ENCODE data around the gene DCAKD.
A peak's percentile ranks its signal among the peaks of the same experiment; 100 is the strongest.

Gene DCAKD

GRCh38 chr17:45029758-45030423, 21.5 kb downstream of the DCAKD start:
- DNase-seq, result no peak

- no peak for DNase-seq
These were observed 22.3 kb downstream of the DCAKD start for GRCh38 chr17:45029096-45029495.

- DNase-seq, result no peak
These were observed 28.6 kb downstream of the DCAKD start for GRCh38 chr17:45022655-45023339.

DNA sequence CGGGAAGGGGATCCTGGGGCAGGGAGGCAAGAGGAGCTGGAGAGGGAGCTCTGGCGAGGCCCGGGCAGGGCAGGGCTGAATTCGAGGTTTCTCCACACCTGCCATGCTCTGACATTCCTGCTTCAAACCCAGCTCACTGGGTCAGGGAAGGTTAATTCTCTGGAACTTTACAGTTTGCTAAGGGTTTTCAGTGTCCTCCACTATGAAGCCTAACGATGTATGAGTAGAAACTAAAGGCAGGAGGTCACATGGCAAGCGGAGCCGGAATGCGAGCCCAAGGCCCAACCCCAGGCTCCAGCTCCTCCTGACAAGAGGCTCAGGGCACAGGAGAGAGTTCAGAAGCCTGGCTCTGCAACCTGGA, 29.2 kb downstream of the DCAKD start:
- no peak for DNase-seq

DNA sequence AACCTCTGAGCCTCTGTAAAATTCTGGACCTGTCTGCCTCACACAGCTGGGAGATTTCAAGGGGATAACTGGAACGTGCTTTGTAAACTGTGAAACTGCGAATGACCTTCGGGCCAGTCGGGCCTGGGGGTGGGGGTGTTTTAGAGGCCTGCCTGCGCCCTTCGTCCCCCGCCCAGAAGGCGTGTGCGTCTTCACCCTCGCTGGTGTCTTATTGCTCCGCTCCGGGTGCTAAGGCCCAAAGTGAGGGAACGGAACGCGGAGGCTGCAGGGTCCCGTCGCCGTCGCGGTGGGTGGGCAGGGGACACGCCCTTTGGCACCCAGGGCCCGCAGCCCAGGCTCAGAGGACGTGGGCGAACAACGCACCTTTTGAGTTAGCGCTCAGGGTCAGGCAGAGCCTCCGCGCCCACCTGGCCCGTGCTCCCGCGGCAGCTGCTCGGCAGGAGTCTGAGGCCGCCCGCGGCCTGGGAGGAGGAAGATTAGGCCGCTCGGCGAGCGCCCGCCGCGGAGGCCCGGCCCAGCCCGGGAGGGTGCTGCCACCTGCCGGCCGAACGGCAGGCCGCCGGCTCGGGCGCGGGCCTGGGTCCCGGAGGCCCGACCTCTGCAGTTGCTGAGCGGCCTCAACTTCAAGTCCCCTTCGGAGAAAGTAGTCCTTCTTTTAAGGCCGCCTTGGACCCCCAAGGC, 29.7 kb downstream of the DCAKD start:
- DNase-seq, result peak; percentile 67

DNA sequence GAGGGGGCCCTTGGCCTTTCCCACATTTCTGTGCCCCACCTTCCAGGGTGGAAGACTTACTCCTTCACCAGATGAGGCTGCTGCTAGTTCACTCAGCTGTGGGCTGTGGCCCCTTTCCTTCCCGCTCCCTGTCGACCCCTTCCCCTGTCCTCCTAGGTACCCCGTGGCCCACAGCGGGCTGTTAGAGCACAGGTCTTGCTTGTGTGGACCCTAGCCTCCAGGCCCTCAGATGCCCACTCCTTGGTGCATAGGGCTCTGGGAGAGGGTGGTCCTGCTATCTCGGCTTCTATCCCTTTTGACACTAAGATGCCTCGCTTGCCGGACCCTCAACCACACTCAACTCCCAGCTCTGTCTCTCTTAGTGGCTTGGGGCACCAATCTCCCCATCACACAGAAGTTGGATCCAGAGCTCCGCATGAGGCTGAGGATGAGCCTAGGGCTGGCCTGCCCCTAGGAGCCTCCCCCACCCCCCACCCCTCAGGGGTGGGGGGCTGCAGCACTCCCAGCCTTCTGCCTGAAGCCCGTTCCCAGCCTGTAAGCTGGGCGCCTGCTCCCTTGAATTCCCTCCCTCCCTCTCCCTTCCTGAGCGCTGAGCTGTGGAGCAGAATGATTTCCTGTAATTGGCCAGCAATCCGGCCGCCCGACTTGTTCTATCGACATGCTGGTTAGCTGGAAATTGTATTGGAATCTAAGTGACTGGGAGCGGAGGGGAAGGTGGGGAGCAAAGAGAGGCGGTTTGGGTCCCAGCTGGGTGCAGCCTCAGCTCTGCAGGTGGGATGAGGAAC, 30.9 kb downstream of the DCAKD start:
- DNase-seq, result no peak

- DNase-seq, result peak; percentile 41
These were observed 32.4 kb downstream of the DCAKD start for GRCh38 chr17:45018848-45019711.

DNA sequence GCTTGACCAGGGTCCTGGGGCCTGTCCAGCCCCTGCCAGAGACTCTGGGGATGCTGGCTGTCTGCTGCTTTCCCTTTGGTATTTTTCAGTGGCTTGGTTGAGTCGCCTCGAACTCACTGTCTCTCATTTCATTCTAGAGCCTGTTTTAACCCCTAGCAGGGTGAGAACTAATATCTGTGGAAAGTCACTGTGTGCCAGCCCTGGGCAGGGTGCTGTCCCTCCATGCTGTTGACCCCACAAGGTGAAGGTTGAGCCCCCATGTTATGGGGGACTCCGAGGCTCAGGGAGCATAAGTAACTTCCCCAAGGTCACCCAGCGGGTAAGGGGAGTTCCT, 33.0 kb downstream of the DCAKD start:
- DNase-seq, result no peak

DNA sequence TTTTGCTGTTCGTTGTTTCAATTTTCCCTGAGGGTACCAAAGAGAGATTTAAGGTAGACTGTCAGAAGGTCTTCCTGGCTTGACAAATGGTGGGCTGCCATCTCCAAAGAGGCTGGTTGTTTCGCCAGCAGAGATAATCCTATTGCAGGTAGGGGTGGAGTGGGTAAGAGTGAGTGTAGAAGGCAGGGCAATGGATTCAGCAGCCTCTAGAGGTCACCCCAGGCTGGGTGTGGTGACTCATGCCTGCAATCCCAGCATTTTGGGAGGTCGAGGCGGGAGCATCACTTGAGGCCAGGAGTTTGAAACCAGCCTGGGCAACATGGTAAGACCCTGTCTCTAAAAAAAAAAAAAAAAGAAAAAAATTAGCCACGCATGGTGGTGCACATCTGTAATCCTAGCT, 34.6 kb downstream of the DCAKD start:
- no peak for DNase-seq

DNA sequence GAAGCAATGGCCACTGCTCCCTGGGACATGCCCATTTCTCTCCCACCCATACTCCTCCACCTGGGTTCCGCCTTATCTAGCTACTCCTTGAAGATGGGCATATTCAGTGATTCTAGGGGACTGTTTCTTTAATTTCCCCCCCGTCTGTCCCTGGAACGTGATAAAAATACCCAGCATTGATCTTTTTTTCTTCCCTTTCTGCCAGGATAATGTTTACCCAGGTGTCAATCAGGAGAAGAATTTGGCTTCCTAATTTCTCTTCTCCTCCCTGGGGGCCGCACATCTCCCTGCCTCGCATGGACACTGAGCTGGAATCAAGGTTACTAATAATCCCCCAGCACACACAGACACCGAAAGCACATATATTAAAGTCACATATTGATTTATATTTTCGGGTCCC, 35.2 kb downstream of the DCAKD start:
- no peak for DNase-seq

DNA sequence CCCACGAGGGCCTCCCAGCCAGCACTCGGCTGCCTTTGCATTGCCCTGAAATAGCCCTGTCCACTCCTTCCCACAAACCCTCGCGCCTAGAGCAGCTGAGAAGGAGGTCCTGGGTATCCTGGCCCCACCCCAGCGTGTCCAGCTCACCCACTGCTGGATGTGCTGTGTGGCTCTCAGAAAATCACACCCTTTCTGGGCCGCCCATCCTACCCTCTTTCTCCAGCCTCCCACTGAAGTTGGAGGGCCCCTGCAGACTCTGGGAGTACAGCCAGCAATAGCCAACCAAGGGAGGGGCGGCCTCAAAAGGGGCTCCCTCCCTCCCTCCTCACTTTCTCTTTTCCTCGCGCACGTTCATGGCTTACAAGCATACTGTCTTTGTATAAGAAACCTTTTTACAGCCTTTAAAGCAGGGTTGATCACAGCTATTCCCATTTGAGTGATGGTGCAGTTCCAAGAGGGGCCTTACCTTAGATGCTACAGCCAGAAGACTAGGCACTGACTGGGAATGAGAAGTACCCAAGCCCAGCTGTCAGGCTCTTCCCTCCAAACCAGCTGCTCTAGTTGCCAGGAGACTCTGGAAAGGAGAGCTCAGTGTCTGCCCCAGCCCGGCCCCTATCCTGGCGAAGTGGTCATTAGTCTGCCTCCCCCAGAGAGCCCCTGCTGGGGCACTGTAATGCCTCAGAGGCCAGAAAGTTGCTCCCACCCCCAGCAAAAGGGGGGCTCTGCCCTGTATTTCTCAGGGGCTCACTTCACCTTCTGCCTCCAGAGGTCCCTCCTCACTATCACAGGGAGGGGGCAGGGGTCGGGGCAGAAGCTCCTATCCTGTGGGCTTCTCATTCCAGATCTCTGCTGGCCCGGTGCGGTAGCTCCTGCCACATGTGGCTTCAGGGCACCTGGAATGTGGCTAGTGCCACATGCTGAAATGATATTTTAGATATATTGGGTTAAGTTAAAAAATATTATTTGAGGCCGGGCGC, 38.1 kb downstream of the DCAKD start:
- DNase-seq, result no peak

- DNase-seq, result no peak
These were observed 39.7 kb downstream of the DCAKD start for GRCh38 chr17:45011767-45012166.

GRCh38 chr17:45009676-45010467, 41.6 kb downstream of the DCAKD start:
- DNase-seq, result no peak

- no peak for DNase-seq
These were observed 43.2 kb downstream of the DCAKD start for GRCh38 chr17:45008216-45008615.

- DNase-seq, result no peak
These were observed 44.4 kb downstream of the DCAKD start for GRCh38 chr17:45006927-45007461.

GRCh38 chr17:45005700-45006099, 45.7 kb downstream of the DCAKD start:
- DNase-seq, result no peak

- DNase-seq, result no peak
These were observed 47.0 kb downstream of the DCAKD start for GRCh38 chr17:45004388-45004787.

GRCh38 chr17:45003877-45004276, 47.6 kb downstream of the DCAKD start:
- DNase-seq, result no peak

DNA sequence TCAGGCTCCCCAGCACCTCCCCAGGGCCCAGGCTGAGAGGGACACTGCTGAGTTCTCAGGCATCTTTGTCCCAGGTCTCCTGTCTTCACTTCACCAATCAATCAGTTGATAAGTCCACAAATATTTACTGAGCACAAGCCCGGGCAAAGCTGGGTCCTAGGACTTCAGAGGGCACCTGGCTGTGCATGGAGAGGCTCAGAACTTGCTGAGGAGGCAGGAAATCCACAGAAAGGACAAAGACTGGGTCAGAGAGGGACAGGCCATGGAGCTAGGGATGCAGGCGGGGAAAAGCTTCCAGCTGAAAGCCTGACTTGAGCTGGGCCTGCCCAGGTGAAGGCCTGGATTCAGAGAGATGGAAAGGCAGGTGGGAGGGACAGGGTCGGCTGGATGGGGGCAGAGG, 50.1 kb downstream of the DCAKD start:
- DNase-seq, result no peak

DNA sequence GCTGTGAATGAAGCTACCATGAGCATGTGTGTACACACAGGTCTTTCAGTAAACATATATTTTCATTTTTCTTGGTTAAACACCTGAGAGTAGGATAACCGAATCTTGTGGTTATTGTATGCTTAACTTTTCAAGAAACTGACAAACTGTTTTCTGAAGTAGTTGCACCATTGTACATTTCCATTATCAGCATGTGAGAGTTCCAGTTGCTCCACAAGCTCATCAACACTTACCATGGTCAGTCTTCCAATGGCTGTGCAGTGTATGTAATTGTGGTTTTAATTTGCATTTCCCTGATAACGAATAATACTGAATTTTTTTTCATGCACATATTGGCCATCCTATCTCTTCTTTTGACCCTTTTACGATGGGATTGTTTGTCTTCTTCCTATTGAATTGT, 52.0 kb downstream of the DCAKD start:
- no peak for DNase-seq

Data from CD4-positive, alpha-beta T cell treated with Interleukin-12 subunit alpha and Interleukin-12 subunit beta, for 1 hour (primary cell).